Calu3 (cell line): ENCODE measurements around the gene ATCAY. TPM values are rescaled to one million over a fixed set of nuclear protein-coding genes. Genes with fewer than 3 reads are reported as not detected.

Experiments used
- BruUV-seq: library from RNA; stranded (reverse); fragments of 400-500 nt; replicated peaks from 2 replicates; lab custom pipeline; 2021; lab: Mats Ljungman, UMichigan
- CTCF ChIA-PET: fragments of 300-600 bp; sonication (Branson Sonifier 250); formaldehyde crosslinking; loops from one replicate; lab custom pipeline; 2022; ENCODE audit warnings: antibody characterized with exemption; lab: Charles Lee
- DNase-seq: peaks from one replicate; pipeline ENCODE4 v3.0.0; 2022
- H3K27ac Mint-ChIP-seq: one replicate; pipeline ENCODE4 v1.8.0; 2022; ENCODE audit warnings: mixed read lengths; ENCODE audit not compliant: unreplicated experiment
- H3K27me3 Mint-ChIP-seq: one replicate; pipeline ENCODE4 v1.8.0; 2022; ENCODE audit warnings: mixed read lengths; ENCODE audit not compliant: unreplicated experiment
- H3K36me3 Mint-ChIP-seq: one replicate; pipeline ENCODE4 v1.8.0; 2022; ENCODE audit warnings: mild to moderate bottlenecking, moderate library complexity, mixed read lengths; ENCODE audit not compliant: insufficient read depth, unreplicated experiment
- H3K4me1 Mint-ChIP-seq: one replicate; pipeline ENCODE4 v1.8.0; 2022; ENCODE audit warnings: mild to moderate bottlenecking, low read depth, mixed read lengths; ENCODE audit not compliant: unreplicated experiment
- H3K4me3 Mint-ChIP-seq: one replicate; pipeline ENCODE4 v1.8.0; 2022; ENCODE audit warnings: mild to moderate bottlenecking, low read depth, moderate library complexity, mixed read lengths; ENCODE audit not compliant: unreplicated experiment
- H3K9me3 Mint-ChIP-seq: one replicate; pipeline ENCODE4 v1.8.0; 2022; ENCODE audit warnings: low read depth, mixed read lengths; ENCODE audit not compliant: unreplicated experiment
- intact Hi-C: fragments of 100-400 bp; cut with micrococcal nuclease; formaldehyde crosslinking; loops from one replicate; pipeline ENCODE4 v1.10.0; 2022; ENCODE audit not compliant: unreplicated experiment
- total RNA-seq: library from RNA; stranded (reverse); gene quantifications from 2 replicates; pipeline ENCODE4 v1.2.3, GENCODE V29; 2022
- TF ChIP-seq, protein P1 (sequence below): fragments of 200-600 bp; IDR thresholded peaks from one replicate; pipeline ENCODE4 v1.8.0; 2022; ENCODE audit warnings: antibody characterized with exemption; ENCODE audit not compliant: unreplicated experiment

Gene ATCAY
- total RNA-seq, 1 experiment from 2014 or later = not detected

DNA sequence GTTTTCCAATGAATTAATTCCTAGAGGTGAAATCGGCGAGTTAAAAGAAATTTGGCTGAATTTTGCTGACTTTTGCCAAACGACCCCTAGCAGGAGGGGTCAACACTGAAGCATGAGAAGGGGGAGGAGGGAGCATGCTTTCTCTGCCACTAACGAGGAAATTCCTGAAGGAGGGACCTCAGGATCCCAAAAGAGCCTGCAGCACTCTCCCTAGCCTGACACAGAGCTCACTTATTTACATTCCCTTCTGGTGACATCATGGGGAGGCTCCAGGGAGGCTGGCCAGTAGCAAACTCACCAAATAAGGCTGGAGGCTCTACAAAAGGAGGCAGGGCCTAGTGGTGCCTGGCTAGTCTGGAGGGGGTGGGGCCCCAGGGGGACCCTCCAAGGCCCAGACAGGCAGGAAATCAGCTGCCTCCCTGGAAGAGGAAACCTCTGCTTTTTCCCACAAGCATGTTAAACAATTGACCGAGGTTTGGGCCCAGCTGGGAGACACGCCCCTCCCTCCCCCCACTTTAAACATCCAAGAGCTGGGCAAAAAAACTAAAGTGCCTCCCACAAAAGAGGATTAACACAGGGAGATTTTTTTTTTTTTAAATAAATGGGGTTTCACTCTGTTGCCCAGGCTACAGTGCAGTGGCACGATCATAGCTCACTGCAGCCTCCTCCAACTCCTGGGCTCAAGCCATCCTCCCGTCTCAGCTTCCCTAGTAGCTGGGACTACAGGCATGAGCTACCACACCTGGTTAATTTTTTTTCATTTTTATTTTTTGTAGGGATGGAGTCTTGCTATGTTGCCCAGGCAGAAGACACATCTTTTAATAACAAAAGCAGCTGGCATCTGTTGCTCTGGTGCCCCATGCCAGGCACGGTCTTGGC is 88.3 kb downstream of the ATCAY start:
- H3K4me1 Mint-ChIP-seq = peaks cover 14% of the 10 kb centered on the region
- peaks cover 66% of the 10 kb centered on the region for H3K36me3 Mint-ChIP-seq
- intact Hi-C loops = loop anchor here (5.0 kb wide), 1 partner anchor 111 kb away; no protein-coding TSS in a partner anchor
- H3K4me3 Mint-ChIP-seq = peak overlapping the region; percentile 78
- no peaks in the 10 kb centered on the region for H3K27me3 Mint-ChIP-seq
- BruUV-seq = no TSS peak
- H3K9me3 Mint-ChIP-seq = no peaks in the 10 kb centered on the region
- peak overlapping the region; percentile 72 for H3K27ac Mint-ChIP-seq
- TF ChIP-seq, protein P1, sequence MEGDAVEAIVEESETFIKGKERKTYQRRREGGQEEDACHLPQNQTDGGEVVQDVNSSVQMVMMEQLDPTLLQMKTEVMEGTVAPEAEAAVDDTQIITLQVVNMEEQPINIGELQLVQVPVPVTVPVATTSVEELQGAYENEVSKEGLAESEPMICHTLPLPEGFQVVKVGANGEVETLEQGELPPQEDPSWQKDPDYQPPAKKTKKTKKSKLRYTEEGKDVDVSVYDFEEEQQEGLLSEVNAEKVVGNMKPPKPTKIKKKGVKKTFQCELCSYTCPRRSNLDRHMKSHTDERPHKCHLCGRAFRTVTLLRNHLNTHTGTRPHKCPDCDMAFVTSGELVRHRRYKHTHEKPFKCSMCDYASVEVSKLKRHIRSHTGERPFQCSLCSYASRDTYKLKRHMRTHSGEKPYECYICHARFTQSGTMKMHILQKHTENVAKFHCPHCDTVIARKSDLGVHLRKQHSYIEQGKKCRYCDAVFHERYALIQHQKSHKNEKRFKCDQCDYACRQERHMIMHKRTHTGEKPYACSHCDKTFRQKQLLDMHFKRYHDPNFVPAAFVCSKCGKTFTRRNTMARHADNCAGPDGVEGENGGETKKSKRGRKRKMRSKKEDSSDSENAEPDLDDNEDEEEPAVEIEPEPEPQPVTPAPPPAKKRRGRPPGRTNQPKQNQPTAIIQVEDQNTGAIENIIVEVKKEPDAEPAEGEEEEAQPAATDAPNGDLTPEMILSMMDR = no peak
- CTCF ChIA-PET = interaction anchor here (0.6 to 2.2 kb wide), 8 partner anchors 17 to 238 kb away, joined by 3 to 10 read pairs (median 7); partner anchors contain the start of gene EEF2
- DNase-seq = peak; percentile 88

DNA sequence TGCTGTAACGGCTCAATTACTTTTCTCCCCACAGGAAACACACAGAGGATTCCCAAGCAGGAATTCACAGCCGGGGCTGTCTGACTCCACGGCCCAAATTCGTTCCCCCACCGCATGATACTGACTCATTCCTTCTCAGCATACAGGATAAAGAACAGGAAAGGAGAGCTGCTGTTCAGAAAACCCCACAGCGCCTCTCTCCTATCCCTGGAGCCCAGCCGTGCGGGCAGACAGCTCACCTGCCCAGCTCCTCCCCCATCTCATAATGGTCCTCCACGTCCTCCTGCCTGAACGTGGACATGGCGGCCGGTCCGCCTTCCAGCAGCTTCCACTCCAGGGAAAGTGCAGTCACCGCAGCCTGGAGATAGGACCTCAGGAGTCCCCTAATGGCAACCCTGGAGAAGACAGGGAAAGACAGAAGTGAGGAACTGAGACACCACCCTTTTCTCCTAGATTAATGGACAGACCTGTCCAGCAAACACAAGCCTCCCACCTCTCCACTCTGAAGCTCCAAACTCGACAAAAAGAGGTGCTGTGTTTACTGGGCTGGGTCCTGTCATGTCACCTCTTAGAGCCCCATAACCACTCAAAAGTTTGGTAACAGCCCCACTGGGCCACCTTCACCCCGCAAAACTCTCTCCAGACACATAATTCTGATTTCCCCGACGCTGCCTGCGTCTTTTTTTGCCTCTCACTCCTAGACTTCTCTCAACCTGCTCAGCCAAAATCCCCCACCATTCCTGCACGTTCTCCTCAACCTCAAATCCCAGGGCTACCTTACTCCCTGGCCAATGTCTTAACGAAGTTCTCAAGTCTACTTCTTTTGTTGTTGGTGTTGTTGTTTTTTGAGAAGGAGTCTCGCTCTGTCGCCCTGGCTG is 89.2 kb downstream of the ATCAY start:
- CTCF ChIA-PET = interaction anchor here (0.9 to 2.2 kb wide), 6 partner anchors 16 to 238 kb away, joined by 3 to 10 read pairs (median 8); partner anchors contain the start of gene EEF2
- no peaks in the 10 kb centered on the region for H3K27me3 Mint-ChIP-seq
- H3K4me3 Mint-ChIP-seq = peak overlapping the region; percentile 78
- peak overlapping the region; percentile 72 for H3K27ac Mint-ChIP-seq
- DNase-seq = peak; percentile 38
- intact Hi-C loops = loop anchor here (5.0 kb wide), 1 partner anchor 112 kb away; no protein-coding TSS in a partner anchor
- H3K4me1 Mint-ChIP-seq = peaks cover 14% of the 10 kb centered on the region
- peaks cover 63% of the 10 kb centered on the region for H3K36me3 Mint-ChIP-seq
- TF ChIP-seq, protein P1 = no peak
- BruUV-seq = TSS peak; percentile 81
- no peaks in the 10 kb centered on the region for H3K9me3 Mint-ChIP-seq

DNA sequence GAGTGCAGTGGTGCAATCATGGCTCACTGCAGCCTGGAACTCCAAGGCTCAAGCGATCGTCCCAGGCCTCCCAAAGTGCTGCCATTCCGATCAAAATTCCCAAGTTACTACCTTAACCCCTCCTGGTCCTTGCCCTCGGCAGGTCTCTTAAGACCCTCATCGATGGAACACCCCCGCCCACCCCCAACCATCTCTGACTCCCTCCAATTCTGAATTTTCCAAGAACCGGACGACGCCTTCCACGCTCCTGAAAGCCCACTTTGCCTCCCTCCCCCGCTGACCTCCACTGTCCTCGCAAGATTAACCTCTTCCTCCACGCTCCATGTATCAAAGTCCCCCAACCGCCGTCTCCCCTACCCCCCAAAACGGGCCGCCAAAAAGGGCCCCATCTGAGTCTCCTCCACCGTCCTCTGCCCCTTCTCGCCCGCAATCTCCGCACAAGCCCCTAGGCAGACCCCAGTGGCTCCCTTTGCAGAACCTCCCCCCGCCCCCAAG is 89.9 kb downstream of the ATCAY start:
- DNase-seq = no peak
- no peaks in the 10 kb centered on the region for H3K9me3 Mint-ChIP-seq
- H3K27me3 Mint-ChIP-seq = no peaks in the 10 kb centered on the region

More for the DNA sequence above, 89.9 kb downstream of the ATCAY start:
- Mint-ChIP-seq H3K4me1 (peaks cover 14% of the 10 kb centered on the region), H3K27ac (peak overlapping the region; percentile 72), H3K36me3 (peaks cover 68% of the 10 kb centered on the region), H3K4me3 (peak overlapping the region; percentile 78)
- TF ChIP-seq, protein P1 = no peak
- CTCF ChIA-PET = interaction anchor here (1.2 to 2.2 kb wide), 2 partner anchors 17 to 121 kb away, joined by 6 to 8 read pairs; no protein-coding TSS in a partner anchor
- BruUV-seq = no TSS peak
- intact Hi-C loops = no loop called here
